Testis (tissue), 2 donors: ENCODE results near the gene INTS7.

Experiments used
- CTCF ChIP-seq, 3 experiments: fragments of 450-650 bp in 2 of 3; fragments of 200-600 bp in 1 of 3; sonication (generic) in 1 of 3; IDR thresholded peaks; one replicate each; pipeline ENCODE4 v1.5.1; 2016 to 2019; ENCODE audit warnings: antibody characterized with exemption in 3 of 3, mild to moderate bottlenecking in 2 of 3, moderate library complexity in 1 of 3
- POLR2A ChIP-seq: fragments of 450-650 bp; IDR thresholded peaks from one replicate; pipeline ENCODE4 v1.6.1; 2017; ENCODE audit warnings: antibody characterized with exemption, mild to moderate bottlenecking, moderate library complexity

GRCh38 chr1:211952299-211952698 is 83.1 kb downstream of the INTS7 start:
- TF ChIP-seq POLR2A, result no peak
- no peak for TF ChIP-seq CTCF (IDR thresholded peaks at IDR 0.05)
